NT2/D1 (cell line): Measurements from ENCODE around the gene PTPRO.

Experiments
- YY1 ChIP-seq: IDR thresholded peaks from 2 replicates; pipeline ENCODE4 v1.6.1; 2011; ENCODE audit not compliant: insufficient read length, insufficient read depth
- ZNF274 ChIP-seq: IDR thresholded peaks from 2 replicates; pipeline ENCODE4 v1.6.1; 2011; ENCODE audit warnings: mild to moderate bottlenecking, low read depth, low read length

DNA sequence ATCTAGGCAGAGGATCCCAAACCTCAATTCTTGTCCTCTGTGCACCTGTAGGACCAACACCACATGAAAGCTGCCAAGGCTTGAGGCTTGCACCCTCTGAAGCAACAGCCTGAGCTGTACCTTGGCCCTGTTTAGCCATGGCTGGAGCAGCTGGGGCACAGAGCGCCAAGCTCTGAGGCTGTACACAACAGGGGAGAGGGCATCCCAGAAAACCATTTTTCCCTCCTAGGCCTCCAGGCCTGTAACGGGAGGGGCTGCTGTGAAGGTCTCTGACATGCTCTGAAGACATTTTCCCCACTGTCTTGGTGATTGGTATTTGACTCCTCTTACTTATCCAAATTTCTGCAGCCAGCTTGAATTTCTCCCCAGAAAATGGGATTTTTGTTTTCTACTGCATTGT is 22.4 kb upstream of the PTPRO start:
- TF ChIP-seq YY1, result no peak
- no peak for TF ChIP-seq ZNF274
